Measurements from ENCODE around the gene GRK1.
"Not testable (repeated sequence)": the region's sequence is repeated elsewhere in the genome, so short reads cannot be mapped to it uniquely, and the experiment has no call there.

GRK1 gene

GRCh38 chr13:113752211-113752986 lies 85.4 kb downstream of the GRK1 start:
- H3K4me2 ChIP-seq (ENCODE audit: low read length); H3K9ac ChIP-seq (ENCODE audit: low read depth, low read length); H3K4me3 ChIP-seq (ENCODE audit: low read length); H3K9me3 ChIP-seq (replicated peaks; ENCODE audit: low read length); H3K36me3 ChIP-seq (ENCODE audit: insufficient read depth, low read length); H3K4me1 ChIP-seq (ENCODE audit: control insufficient read depth, insufficient read depth, low read length): not testable (repeated sequence)
- H3K27me3 ChIP-seq (ENCODE audit: control insufficient read depth, insufficient read depth, low read length): peaks cover 46% of the 10 kb centered on the region

- no peak overlapping the region for H3K4me3 ChIP-seq (ENCODE audit: low read length)
- H3K36me3 ChIP-seq (ENCODE audit: insufficient read depth, low read length): no peaks in the 10 kb centered on the region
- H3K27me3 ChIP-seq (ENCODE audit: control insufficient read depth, insufficient read depth, low read length): peaks cover 38% of the 10 kb centered on the region
- H3K4me2 ChIP-seq (ENCODE audit: low read length): no peak overlapping the region
- H3K9me3 ChIP-seq (replicated peaks; ENCODE audit: low read length): no peaks in the 10 kb centered on the region
- H3K4me1 ChIP-seq (ENCODE audit: control insufficient read depth, insufficient read depth, low read length): no peaks in the 10 kb centered on the region
- no peak overlapping the region for H3K9ac ChIP-seq (ENCODE audit: low read depth, low read length)
These were observed 86.2 kb downstream of the GRK1 start for GRCh38 chr13:113753171-113753570.

- peaks cover 31% of the 10 kb centered on the region for H3K27me3 ChIP-seq (ENCODE audit: control insufficient read depth, insufficient read depth, low read length)
- H3K4me2 ChIP-seq (ENCODE audit: low read length): no peak overlapping the region
- H3K36me3 ChIP-seq (ENCODE audit: insufficient read depth, low read length): no peaks in the 10 kb centered on the region
- no peak overlapping the region for H3K9ac ChIP-seq (ENCODE audit: low read depth, low read length)
- no peaks in the 10 kb centered on the region for H3K9me3 ChIP-seq (replicated peaks; ENCODE audit: low read length)
- H3K4me3 ChIP-seq (ENCODE audit: low read length): no peak overlapping the region
- H3K4me1 ChIP-seq (ENCODE audit: control insufficient read depth, insufficient read depth, low read length): peaks cover 5% of the 10 kb centered on the region
These were observed 87.2 kb downstream of the GRK1 start for GRCh38 chr13:113754242-113754641.

GRCh38 chr13:113754691-113755090 lies 87.7 kb downstream of the GRK1 start:
- Histone ChIP-seq H3K27me3 (ENCODE audit: control insufficient read depth, insufficient read depth, low read length) (peaks cover 28% of the 10 kb centered on the region), H3K9me3 (replicated peaks; ENCODE audit: low read length) (no peaks in the 10 kb centered on the region), H3K4me1 (ENCODE audit: control insufficient read depth, insufficient read depth, low read length) (peaks cover 6% of the 10 kb centered on the region), H3K36me3 (ENCODE audit: insufficient read depth, low read length) (no peaks in the 10 kb centered on the region), H3K9ac (ENCODE audit: low read depth, low read length) (no peak overlapping the region), H3K4me3 (ENCODE audit: low read length) (no peak overlapping the region), H3K4me2 (ENCODE audit: low read length) (no peak overlapping the region)

GRCh38 chr13:113756441-113757097 lies 89.5 kb downstream of the GRK1 start:
- H3K9ac ChIP-seq (ENCODE audit: low read depth, low read length): no peak overlapping the region
- no peaks in the 10 kb centered on the region for H3K9me3 ChIP-seq (replicated peaks; ENCODE audit: low read length)
- peaks cover 11% of the 10 kb centered on the region for H3K4me1 ChIP-seq (ENCODE audit: control insufficient read depth, insufficient read depth, low read length)
- H3K4me3 ChIP-seq (ENCODE audit: low read length): no peak overlapping the region
- H3K4me2 ChIP-seq (ENCODE audit: low read length): no peak overlapping the region
- H3K27me3 ChIP-seq (ENCODE audit: control insufficient read depth, insufficient read depth, low read length): peaks cover 39% of the 10 kb centered on the region
- H3K36me3 ChIP-seq (ENCODE audit: insufficient read depth, low read length): no peaks in the 10 kb centered on the region

- no peaks in the 10 kb centered on the region for H3K9me3 ChIP-seq (replicated peaks; ENCODE audit: low read length)
- peaks cover 11% of the 10 kb centered on the region for H3K4me1 ChIP-seq (ENCODE audit: control insufficient read depth, insufficient read depth, low read length)
- peak within 1 kb of the TSS; percentile 71 for H3K4me3 ChIP-seq (ENCODE audit: low read length)
- H3K36me3 ChIP-seq (ENCODE audit: insufficient read depth, low read length): no peaks in the 10 kb centered on the region
- peak within 1 kb of the TSS; percentile 90 for H3K4me2 ChIP-seq (ENCODE audit: low read length)
- peaks cover 34% of the 10 kb centered on the region for H3K27me3 ChIP-seq (ENCODE audit: control insufficient read depth, insufficient read depth, low read length)
- peak within 1 kb of the TSS; percentile 73 for H3K9ac ChIP-seq (ENCODE audit: low read depth, low read length)
These were observed 91.9 kb downstream of the GRK1 start, which contains the start of gene TMEM255B for GRCh38 chr13:113758651-113759524. Gene TMEM255B, plus strand, starts transcription at chr13:113759226. Its CDS starts 44 bp downstream, at chr13:113759270.

GRCh38 chr13:113759525-113760137 lies 92.6 kb downstream of the GRK1 start:
- Histone ChIP-seq H3K9me3 (replicated peaks; ENCODE audit: low read length) (no peaks in the 10 kb centered on the region), H3K36me3 (ENCODE audit: insufficient read depth, low read length) (no peaks in the 10 kb centered on the region), H3K4me1 (ENCODE audit: control insufficient read depth, insufficient read depth, low read length) (peaks cover 11% of the 10 kb centered on the region), H3K4me2 (ENCODE audit: low read length) (peak overlapping the region; percentile 90), H3K9ac (ENCODE audit: low read depth, low read length) (peak overlapping the region; percentile 42), H3K27me3 (ENCODE audit: control insufficient read depth, insufficient read depth, low read length) (peaks cover 27% of the 10 kb centered on the region), H3K4me3 (ENCODE audit: low read length) (peak overlapping the region; percentile 71)

- H3K4me1 ChIP-seq (ENCODE audit: control insufficient read depth, insufficient read depth, low read length): peaks cover 11% of the 10 kb centered on the region
- no peaks in the 10 kb centered on the region for H3K9me3 ChIP-seq (replicated peaks; ENCODE audit: low read length)
- H3K36me3 ChIP-seq (ENCODE audit: insufficient read depth, low read length): no peaks in the 10 kb centered on the region
- H3K9ac ChIP-seq (ENCODE audit: low read depth, low read length): no peak overlapping the region
- peaks cover 18% of the 10 kb centered on the region for H3K27me3 ChIP-seq (ENCODE audit: control insufficient read depth, insufficient read depth, low read length)
- no peak overlapping the region for H3K4me3 ChIP-seq (ENCODE audit: low read length)
- H3K4me2 ChIP-seq (ENCODE audit: low read length): no peak overlapping the region
These were observed 94.1 kb downstream of the GRK1 start for GRCh38 chr13:113761136-113761535.

GRCh38 chr13:113762075-113762474 lies 95.1 kb downstream of the GRK1 start:
- H3K4me2 ChIP-seq (ENCODE audit: low read length): no peak overlapping the region
- peaks cover 18% of the 10 kb centered on the region for H3K27me3 ChIP-seq (ENCODE audit: control insufficient read depth, insufficient read depth, low read length)
- no peak overlapping the region for H3K9ac ChIP-seq (ENCODE audit: low read depth, low read length)
- H3K4me3 ChIP-seq (ENCODE audit: low read length): no peak overlapping the region
- H3K4me1 ChIP-seq (ENCODE audit: control insufficient read depth, insufficient read depth, low read length): peaks cover 11% of the 10 kb centered on the region
- H3K9me3 ChIP-seq (replicated peaks; ENCODE audit: low read length): no peaks in the 10 kb centered on the region
- H3K36me3 ChIP-seq (ENCODE audit: insufficient read depth, low read length): no peaks in the 10 kb centered on the region

- peaks cover 18% of the 10 kb centered on the region for H3K27me3 ChIP-seq (ENCODE audit: control insufficient read depth, insufficient read depth, low read length)
- no peak overlapping the region for H3K4me2 ChIP-seq (ENCODE audit: low read length)
- H3K4me3 ChIP-seq (ENCODE audit: low read length): no peak overlapping the region
- peaks cover 12% of the 10 kb centered on the region for H3K4me1 ChIP-seq (ENCODE audit: control insufficient read depth, insufficient read depth, low read length)
- no peaks in the 10 kb centered on the region for H3K9me3 ChIP-seq (replicated peaks; ENCODE audit: low read length)
- no peak overlapping the region for H3K9ac ChIP-seq (ENCODE audit: low read depth, low read length)
- H3K36me3 ChIP-seq (ENCODE audit: insufficient read depth, low read length): no peaks in the 10 kb centered on the region
These were observed 95.5 kb downstream of the GRK1 start for GRCh38 chr13:113762538-113762937.

GRCh38 chr13:113763254-113763653 lies 96.2 kb downstream of the GRK1 start:
- no peak overlapping the region for H3K4me3 ChIP-seq (ENCODE audit: low read length)
- H3K4me2 ChIP-seq (ENCODE audit: low read length): no peak overlapping the region
- no peaks in the 10 kb centered on the region for H3K9me3 ChIP-seq (replicated peaks; ENCODE audit: low read length)
- H3K4me1 ChIP-seq (ENCODE audit: control insufficient read depth, insufficient read depth, low read length): peaks cover 15% of the 10 kb centered on the region
- no peak overlapping the region for H3K9ac ChIP-seq (ENCODE audit: low read depth, low read length)
- no peaks in the 10 kb centered on the region for H3K36me3 ChIP-seq (ENCODE audit: insufficient read depth, low read length)
- H3K27me3 ChIP-seq (ENCODE audit: control insufficient read depth, insufficient read depth, low read length): peaks cover 18% of the 10 kb centered on the region

Measured in skeletal muscle satellite cell (primary cell).